Measurements from ENCODE around the gene CACNG4.

Gene CACNG4

GRCh38 chr17:66944351-66945146, 20.0 kb upstream of the CACNG4 start:
- DNase-seq, result no peak

GRCh38 chr17:66945147-66945835, 19.2 kb upstream of the CACNG4 start:
- no peak for DNase-seq

- no peak for DNase-seq
Measured at GRCh38 chr17:66946251-66946650, 18.3 kb upstream of the CACNG4 start.

- no peak for DNase-seq
Measured at GRCh38 chr17:66947311-66947710, 17.2 kb upstream of the CACNG4 start.

- DNase-seq, result no peak
Measured at GRCh38 chr17:66948061-66948750, 16.3 kb upstream of the CACNG4 start.

- DNase-seq, result no peak
Measured at GRCh38 chr17:66949501-66949900, 15.0 kb upstream of the CACNG4 start.

GRCh38 chr17:66950325-66950724, 14.2 kb upstream of the CACNG4 start:
- no peak for DNase-seq

GRCh38 chr17:66950886-66951604, 13.5 kb upstream of the CACNG4 start:
- DNase-seq, result no peak

GRCh38 chr17:66951605-66951953, 12.9 kb upstream of the CACNG4 start:
- no peak for DNase-seq

GRCh38 chr17:66952031-66952524, 12.4 kb upstream of the CACNG4 start:
- DNase-seq, result no peak

GRCh38 chr17:66952681-66953629, 11.6 kb upstream of the CACNG4 start:
- no peak for DNase-seq

GRCh38 chr17:66953630-66954020, 10.9 kb upstream of the CACNG4 start:
- DNase-seq, result no peak

- DNase-seq, result no peak
Measured at GRCh38 chr17:66954632-66955031, 9.9 kb upstream of the CACNG4 start.

- DNase-seq, result no peak
Measured at GRCh38 chr17:66955821-66956220, 8.7 kb upstream of the CACNG4 start.

- no peak for DNase-seq
Measured at GRCh38 chr17:66956941-66957340, 7.6 kb upstream of the CACNG4 start.

GRCh38 chr17:66957343-66957742, 7.2 kb upstream of the CACNG4 start:
- no peak for DNase-seq

- no peak for DNase-seq
Measured at GRCh38 chr17:66957951-66958579, 6.4 kb upstream of the CACNG4 start.

- DNase-seq, result no peak
Measured at GRCh38 chr17:66959641-66960375, 4.7 kb upstream of the CACNG4 start.

- DNase-seq, result no peak
Measured at GRCh38 chr17:66960613-66961012, 3.9 kb upstream of the CACNG4 start.

GRCh38 chr17:66963521-66963908, 992 bp upstream of the CACNG4 start:
- no peak for DNase-seq
